Sigmoid colon (tissue), 7 donors: ENCODE results near the gene PDE4DIP. TPM values are rescaled to one million over a fixed set of nuclear protein-coding genes. Genes with fewer than 3 reads are reported as not detected.
"Not testable (repeated sequence)": the region's sequence is repeated elsewhere in the genome, so short reads cannot be mapped to it uniquely, and the experiment has no call there.

Source experiments
- DNase-seq: peaks from one replicate; pipeline ENCODE4 v3.0.0-alpha.2; 2019
- H3K27ac ChIP-seq, 4 donors: fragments of 200-600 bp; sonication (generic); one replicate each; pipeline ENCODE4 v1.5.1; 2016 to 2019; ENCODE audit warnings: mild to moderate bottlenecking in 1 of 4
- H3K27me3 ChIP-seq, 3 donors: fragments of 200-600 bp; sonication (generic); one replicate each; pipeline ENCODE4 v1.5.1; 2019; ENCODE audit warnings: mild to moderate bottlenecking in 1 of 3
- H3K36me3 ChIP-seq, 4 donors: fragments of 200-600 bp; sonication (generic); one replicate each; pipeline ENCODE4 v1.5.1; 2016 to 2019
- H3K4me1 ChIP-seq, 4 donors: fragments of 200-600 bp; sonication (generic); one replicate each; pipeline ENCODE4 v1.5.1; 2017 to 2019
- H3K4me3 ChIP-seq, 4 donors: fragments of 200-600 bp; sonication (generic); one replicate each; pipeline ENCODE4 v1.5.1; 2017 to 2019; ENCODE audit warnings: mild to moderate bottlenecking in 2 of 4, moderate library complexity in 1 of 4
- H3K9me3 ChIP-seq, 4 donors: fragments of 200-600 bp in 3 of 4; sonication (generic) in 3 of 4; one replicate each; pipeline versions ENCODE4 v1.5.1 to v1.6.1; 2013 to 2019
- POLR2AphosphoS5 ChIP-seq, 4 donors: sonication (generic); formaldehyde crosslinking; IDR thresholded peaks; one replicate each; pipeline ENCODE4 v1.6.1; 2017; ENCODE audit warnings: antibody characterized with exemption in 4 of 4
- WGBS, 2 donors: extraction: QIAGEN DNeasy Blood & Tissue Kit; methylation state at CpG; one replicate each; pipeline ENCODE4 v1.1.7; 2013; 5-methylcytosine and 5-hydroxymethylcytosine counted together
- intact Hi-C: fragments of 100-400 bp; cut with DNase I; formaldehyde crosslinking; loops from one replicate; pipeline ENCODE4 v1.15.1; 2023
- polyA plus RNA-seq, 3 donors: library from polyadenylated mRNA; stranded (reverse); fragments of 200-250 nt; gene quantifications; one replicate each; pipeline ENCODE4 v1.2.3, GENCODE V29; 2013
- total RNA-seq, 4 donors: library from RNA; depleted of rRNA; stranded (reverse); fragments of >200 nt; gene quantifications; one replicate each; pipeline ENCODE4 v1.1.0, GENCODE V29; 2016
- TF ChIP-seq, protein P1 (sequence below), 4 experiments: fragments of 450-650 bp in 3 of 4; fragments of 200-600 bp in 1 of 4; IDR thresholded peaks; one replicate each; pipeline ENCODE4 v1.5.1; 2016 to 2019; ENCODE audit warnings: antibody characterized with exemption in 4 of 4, mild to moderate bottlenecking in 3 of 4, moderate library complexity in 2 of 4
- donor health status: healthy with polysubstance abuse.
- donor health status: Bipolar disorder and iron deficiency.
- donor health status: healthy.

Gene PDE4DIP
- total and polyA plus RNA-seq, 7 donors = 16.8 to 59.5 (median 29.0) TPM

DNA sequence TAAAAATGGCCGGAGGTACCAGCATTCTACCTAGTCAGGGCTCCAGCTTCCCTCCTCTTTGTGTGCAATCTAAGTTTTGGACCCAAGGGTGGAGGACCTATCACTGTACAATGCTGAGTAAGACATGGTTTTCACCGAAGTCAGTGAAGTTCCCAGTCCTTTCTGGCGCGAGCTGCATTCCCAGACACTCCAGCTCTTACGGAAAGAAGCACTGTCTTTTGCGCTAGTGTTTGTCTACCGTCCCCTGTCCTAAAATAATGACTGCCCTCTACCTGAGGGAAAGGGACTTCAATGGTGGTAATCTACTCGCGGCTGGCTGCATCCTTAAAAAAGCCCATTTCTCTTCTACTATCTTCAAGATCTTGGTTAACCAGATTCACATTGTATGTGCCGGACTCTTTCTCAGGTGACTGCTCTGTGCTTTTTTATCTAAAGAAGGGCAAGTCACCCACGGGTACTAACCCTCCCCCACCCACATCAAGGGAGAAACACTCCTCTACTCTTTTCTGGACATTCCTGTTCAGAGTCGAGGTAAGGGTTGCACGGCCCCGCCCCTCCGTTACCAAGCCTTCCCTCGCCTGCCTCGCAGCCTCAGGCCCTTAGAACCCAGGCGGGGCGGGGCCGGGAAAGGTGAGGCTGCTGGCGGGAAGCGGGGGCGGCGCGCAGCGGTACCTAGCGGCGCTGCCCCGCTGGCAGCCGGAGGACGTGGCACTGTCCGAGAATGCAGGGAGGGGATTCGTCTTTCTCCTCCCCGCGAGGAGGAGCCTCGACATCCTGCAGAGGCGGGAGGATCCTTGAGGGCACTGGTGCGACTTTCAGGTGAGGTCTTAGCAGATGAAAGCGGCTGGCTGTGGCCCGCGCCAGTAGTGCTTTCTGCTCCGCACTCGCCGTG is 107.4 kb downstream of the PDE4DIP start:
- H3K4me1 ChIP-seq, H3K9me3 ChIP-seq, intact Hi-C loops, H3K36me3 ChIP-seq, H3K27me3 ChIP-seq: not testable (repeated sequence)
- TF ChIP-seq POLR2AphosphoS5 (IDR thresholded peaks at IDR 0.05) = peak; percentile 6 to 63 (median 56)
- TF ChIP-seq, protein P1, sequence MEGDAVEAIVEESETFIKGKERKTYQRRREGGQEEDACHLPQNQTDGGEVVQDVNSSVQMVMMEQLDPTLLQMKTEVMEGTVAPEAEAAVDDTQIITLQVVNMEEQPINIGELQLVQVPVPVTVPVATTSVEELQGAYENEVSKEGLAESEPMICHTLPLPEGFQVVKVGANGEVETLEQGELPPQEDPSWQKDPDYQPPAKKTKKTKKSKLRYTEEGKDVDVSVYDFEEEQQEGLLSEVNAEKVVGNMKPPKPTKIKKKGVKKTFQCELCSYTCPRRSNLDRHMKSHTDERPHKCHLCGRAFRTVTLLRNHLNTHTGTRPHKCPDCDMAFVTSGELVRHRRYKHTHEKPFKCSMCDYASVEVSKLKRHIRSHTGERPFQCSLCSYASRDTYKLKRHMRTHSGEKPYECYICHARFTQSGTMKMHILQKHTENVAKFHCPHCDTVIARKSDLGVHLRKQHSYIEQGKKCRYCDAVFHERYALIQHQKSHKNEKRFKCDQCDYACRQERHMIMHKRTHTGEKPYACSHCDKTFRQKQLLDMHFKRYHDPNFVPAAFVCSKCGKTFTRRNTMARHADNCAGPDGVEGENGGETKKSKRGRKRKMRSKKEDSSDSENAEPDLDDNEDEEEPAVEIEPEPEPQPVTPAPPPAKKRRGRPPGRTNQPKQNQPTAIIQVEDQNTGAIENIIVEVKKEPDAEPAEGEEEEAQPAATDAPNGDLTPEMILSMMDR (IDR thresholded peaks at IDR 0.05) = peak in 1 of 4 experiments; percentile 8
- Histone ChIP-seq H3K27ac (peak overlapping the region; percentile 62 to 82 (median 80)), H3K4me3 (peak overlapping the region; percentile 45 to 57 (median 50))
- DNase-seq = peak; percentile 89
- 3 to 6% methylated on average over 30 to 31 of the region's 44 CpGs for WGBS, 2 donors

DNA sequence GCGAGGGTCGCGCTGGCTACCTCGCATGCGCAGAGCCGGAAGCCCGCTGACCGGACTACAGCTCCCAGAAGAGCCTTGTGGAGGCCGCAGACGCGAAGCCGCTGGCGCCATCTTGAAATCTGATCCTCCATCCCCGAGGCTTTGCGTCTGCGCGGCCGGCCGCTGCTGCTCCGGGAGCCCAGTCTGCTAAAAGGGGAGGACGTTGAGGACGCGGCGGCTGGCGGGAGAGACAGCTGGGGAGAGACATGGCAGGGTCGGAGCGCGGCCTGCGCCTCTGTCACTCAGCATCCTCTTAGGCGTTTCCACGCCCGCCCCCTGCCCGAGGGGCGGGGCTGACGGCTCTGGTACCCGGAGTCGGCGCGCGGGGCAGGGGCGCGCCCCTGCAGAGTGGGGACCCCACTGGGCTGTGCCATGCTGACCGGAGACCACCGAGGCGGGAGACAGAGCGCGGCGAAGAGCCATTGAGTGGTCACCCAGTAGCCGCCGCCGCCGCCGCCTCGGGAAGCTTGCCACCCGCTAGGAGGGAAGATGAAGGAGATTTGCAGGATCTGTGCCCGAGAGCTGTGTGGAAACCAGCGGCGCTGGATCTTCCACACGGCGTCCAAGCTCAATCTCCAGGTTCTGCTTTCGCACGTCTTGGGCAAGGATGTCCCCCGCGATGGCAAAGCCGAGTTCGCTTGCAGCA is 108.2 kb downstream of the PDE4DIP start:
- H3K4me1 ChIP-seq, H3K27me3 ChIP-seq, H3K9me3 ChIP-seq, H3K36me3 ChIP-seq, intact Hi-C loops: not testable (repeated sequence)
- peak; percentile 93 for DNase-seq
- WGBS, 2 donors = 0% methylated on average over 35 to 36 of the region's 66 CpGs
- Histone ChIP-seq H3K4me3 (peak overlapping the region; percentile 45 to 57 (median 50)), H3K27ac (peak overlapping the region; percentile 62 to 82 (median 80))

DNA sequence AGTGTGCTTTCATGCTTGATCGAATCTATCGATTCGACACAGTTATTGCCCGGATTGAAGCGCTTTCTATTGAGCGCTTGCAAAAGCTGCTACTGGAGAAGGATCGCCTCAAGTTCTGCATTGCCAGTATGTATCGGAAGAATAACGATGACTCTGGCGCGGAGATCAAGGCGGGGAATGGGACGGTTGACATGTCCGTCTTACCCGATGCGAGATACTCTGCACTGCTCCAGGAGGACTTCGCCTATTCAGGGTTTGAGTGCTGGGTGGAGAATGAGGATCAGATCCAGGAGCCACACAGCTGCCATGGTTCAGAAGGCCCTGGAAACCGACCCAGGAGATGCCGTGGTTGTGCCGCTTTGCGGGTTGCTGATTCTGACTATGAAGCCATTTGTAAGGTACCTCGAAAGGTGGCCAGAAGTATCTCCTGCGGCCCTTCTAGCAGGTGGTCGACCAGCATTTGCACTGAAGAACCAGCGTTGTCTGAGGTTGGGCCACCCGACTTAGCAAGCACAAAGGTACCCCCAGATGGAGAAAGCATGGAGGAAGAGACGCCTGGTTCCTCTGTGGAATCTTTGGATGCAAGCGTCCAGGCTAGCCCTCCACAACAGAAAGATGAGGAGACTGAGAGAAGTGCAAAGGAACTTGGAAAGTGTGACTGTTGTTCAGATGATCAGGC is 108.8 kb downstream of the PDE4DIP start:
- H3K27me3 ChIP-seq, H3K4me1 ChIP-seq, H3K36me3 ChIP-seq, intact Hi-C loops, H3K9me3 ChIP-seq: not testable (repeated sequence)
- DNase-seq = peak; percentile 60
- WGBS, 2 donors = 1 to 7% methylated on average over 24 of the region's 28 CpGs
- H3K27ac ChIP-seq = peak overlapping the region; percentile 35 to 82 (median 80)
- peak overlapping the region; percentile 45 to 57 (median 50) for H3K4me3 ChIP-seq

DNA sequence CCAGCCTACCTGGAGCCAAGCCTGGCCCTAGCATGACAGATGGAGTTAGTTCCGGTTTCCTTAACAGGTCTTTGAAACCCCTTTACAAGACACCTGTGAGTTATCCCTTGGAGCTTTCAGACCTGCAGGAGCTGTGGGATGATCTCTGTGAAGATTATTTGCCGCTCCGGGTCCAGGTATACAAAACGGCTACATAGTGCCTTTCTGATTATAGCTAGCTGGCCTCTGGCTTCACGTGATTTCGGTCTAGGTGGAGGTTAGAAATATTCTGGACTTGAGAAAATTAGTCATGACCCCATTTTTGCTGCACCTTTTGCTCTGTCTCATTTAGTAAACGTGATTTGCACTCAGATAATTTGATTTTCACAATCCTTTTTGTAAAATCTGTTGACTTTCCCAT is 109.5 kb downstream of the PDE4DIP start:
- WGBS, 2 donors = 10 to 32% methylated on average over 6 of the region's 7 CpGs
- peak overlapping the region in 2 of 4 donors; percentile 47 to 57 for H3K4me3 ChIP-seq
- intact Hi-C loops, H3K27ac ChIP-seq, H3K36me3 ChIP-seq, H3K9me3 ChIP-seq, DNase-seq, H3K4me1 ChIP-seq, H3K27me3 ChIP-seq: not testable (repeated sequence)

DNA sequence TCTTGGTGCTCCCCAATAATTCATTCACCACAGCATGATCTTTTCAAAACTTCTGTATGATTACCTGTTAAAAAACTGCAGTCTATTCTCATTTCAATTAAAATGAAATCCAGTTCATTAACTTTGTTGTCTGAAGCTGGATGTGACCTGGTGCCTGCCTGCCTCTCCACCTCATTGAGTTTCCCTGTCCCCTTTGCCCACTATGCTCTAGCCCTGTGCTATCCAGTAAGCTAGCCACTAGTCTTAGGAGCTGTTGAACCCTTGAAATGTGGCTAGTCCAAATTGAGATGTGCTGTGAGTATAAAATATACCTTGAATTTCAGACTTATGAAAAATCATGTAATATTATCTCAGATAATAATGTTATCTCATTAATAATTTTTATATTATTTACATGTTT is 114.1 kb downstream of the PDE4DIP start:
- H3K27me3 ChIP-seq, H3K27ac ChIP-seq, H3K4me3 ChIP-seq, DNase-seq, H3K4me1 ChIP-seq, H3K9me3 ChIP-seq, intact Hi-C loops, H3K36me3 ChIP-seq: not testable (repeated sequence)

DNA sequence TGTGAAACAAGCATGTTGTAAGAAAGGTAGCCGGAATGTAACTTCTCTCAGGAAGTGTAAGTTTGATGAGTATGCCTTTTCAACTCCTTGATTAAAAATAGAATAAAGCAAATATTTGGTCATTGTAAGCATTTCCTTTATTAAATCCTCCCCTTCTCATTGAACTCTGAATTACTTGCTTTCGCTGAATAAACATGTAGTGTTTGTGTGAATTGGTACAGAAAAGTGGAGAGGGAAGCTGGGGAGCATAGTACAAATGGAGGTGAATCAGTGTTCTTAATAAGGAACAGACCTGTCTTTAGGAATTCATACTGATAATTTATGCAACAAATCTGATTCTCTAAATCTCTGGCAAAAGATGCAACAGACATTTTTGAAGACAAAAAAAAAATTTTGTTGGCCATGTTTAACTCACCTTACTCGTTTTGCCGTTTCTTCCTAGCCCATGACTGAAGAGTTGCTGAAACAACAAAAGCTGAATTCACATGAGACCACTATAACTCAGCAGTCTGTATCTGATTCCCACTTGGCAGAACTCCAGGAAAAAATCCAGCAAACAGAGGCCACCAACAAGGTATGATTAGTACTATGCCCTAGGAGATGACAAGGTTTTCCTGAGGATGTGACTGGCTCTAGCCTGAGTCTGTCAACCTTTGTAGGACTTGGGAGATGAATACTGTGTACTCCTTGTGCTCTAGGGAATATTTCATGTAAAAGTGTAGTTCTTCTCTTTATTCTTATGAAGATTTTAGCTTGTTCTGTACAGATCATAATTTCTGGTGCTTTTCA is 116.2 kb downstream of the PDE4DIP start:
- H3K4me1 ChIP-seq, H3K27ac ChIP-seq, H3K4me3 ChIP-seq, H3K27me3 ChIP-seq, DNase-seq, H3K9me3 ChIP-seq, intact Hi-C loops, H3K36me3 ChIP-seq: not testable (repeated sequence)
- 86% methylated on average over 1 of the region's 4 CpGs for WGBS, 2 donors

DNA sequence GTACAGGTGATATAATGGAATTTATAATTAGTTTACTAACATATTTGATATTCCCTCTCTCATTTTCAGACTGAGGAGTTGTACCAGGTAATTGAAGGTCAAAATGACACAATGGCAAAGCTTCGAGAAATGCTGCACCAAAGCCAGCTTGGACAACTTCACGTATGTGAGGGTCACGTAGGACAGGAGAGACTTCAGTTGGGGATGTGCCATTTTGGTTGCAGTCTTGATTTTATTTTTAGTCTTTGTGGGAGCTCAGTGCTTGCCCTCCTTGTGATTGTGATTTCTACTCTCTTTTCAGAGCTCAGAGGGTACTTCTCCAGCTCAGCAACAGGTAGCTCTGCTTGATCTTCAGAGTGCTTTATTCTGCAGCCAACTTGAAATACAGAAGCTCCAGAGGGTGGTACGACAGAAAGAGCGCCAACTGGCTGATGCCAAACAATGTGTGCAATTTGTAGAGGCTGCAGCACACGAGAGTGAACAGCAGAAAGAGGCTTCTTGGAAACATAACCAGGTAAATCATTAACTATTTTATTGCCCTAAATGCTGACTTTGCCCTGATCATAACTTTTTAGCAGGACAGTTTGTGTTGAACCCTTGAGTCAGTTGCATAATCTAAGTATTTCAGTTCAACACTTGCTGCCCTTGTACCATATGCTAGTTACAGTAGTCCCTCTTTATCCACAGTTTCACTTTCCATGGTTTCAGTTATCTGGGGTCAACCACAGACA is 118.1 kb downstream of the PDE4DIP start:
- DNase-seq, H3K4me3 ChIP-seq, H3K4me1 ChIP-seq, H3K36me3 ChIP-seq, H3K9me3 ChIP-seq, H3K27me3 ChIP-seq, H3K27ac ChIP-seq, intact Hi-C loops: not testable (repeated sequence)
- 16 to 68% methylated on average over 3 of the region's 6 CpGs for WGBS, 2 donors

DNA sequence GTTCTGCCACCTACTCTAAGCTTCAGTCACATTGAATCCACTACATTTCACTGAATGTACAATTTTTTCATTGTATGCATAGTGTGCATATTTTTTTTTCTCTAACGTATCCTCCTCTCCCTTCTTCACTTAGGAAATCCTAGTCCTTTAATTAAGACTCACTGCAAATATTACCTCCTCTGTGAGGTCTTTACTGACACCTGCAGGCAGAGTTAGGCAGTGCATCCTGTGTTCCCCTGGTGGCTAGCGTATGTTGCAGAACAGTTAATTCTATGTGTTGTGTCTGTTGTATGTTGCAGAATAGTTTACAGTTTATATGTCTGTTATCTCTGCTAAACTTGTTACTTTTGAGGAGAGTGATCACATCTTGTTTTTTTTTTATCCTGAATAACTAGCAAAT is 121.9 kb downstream of the PDE4DIP start:
- H3K4me1 ChIP-seq, DNase-seq, intact Hi-C loops, H3K27me3 ChIP-seq, H3K4me3 ChIP-seq, H3K9me3 ChIP-seq, H3K27ac ChIP-seq, H3K36me3 ChIP-seq: not testable (repeated sequence)
- 4 to 21% methylated on average over 1 of the region's 2 CpGs for WGBS, 2 donors

DNA sequence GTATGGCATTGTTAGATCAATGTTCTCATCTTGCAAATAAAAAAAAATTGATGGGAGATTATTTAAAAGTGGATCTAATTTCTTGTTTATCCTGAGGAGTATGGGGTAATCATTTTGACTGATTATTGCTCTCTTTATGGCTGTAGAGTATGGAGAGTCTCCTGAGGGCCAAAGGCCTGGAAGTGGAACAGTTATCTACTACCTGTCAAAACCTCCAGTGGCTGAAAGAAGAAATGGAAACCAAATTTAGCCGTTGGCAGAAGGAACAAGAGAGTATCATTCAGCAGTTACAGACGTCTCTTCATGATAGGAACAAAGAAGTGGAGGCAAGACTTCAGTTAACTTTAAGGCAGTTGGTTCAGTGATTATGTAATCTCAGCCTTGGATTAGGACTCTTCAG is 123.4 kb downstream of the PDE4DIP start:
- H3K27ac ChIP-seq, H3K4me3 ChIP-seq, DNase-seq, H3K4me1 ChIP-seq, H3K36me3 ChIP-seq, H3K9me3 ChIP-seq, H3K27me3 ChIP-seq, intact Hi-C loops: not testable (repeated sequence)
- no CpG with 5 or more reads among the region's 2 CpGs for WGBS, 2 donors

DNA sequence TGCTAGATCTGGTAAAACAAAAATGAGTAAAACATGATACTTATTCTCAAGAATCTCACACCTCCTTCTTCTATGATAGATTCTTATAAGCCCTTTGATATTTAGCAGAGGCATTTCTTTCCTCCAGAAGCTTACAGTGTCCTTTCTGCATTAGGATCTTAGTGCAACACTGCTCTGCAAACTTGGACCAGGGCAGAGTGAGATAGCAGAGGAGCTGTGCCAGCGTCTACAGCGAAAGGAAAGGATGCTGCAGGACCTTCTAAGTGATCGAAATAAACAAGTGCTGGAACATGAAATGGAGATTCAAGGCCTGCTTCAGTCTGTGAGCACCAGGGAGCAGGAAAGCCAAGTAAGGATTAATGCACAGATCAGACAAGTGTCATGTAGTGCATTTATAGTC is 124.5 kb downstream of the PDE4DIP start:
- H3K27me3 ChIP-seq, DNase-seq, H3K27ac ChIP-seq, H3K4me1 ChIP-seq, intact Hi-C loops, H3K9me3 ChIP-seq, H3K36me3 ChIP-seq, H3K4me3 ChIP-seq: not testable (repeated sequence)
- 92 to 97% methylated on average over 3 of the region's 3 CpGs for WGBS, 2 donors
